Measurements from ENCODE around the gene RARB.

The RARB gene

GRCh38 chr3:25604107-25604805 lies 176.2 kb downstream of the RARB start:
- peak; percentile 55 for DNase-seq (ENCODE audit: low spot score)

- DNase-seq (ENCODE audit: low spot score), result no peak
Measured at GRCh38 chr3:25610167-25610566, 182.1 kb downstream of the RARB start.

GRCh38 chr3:25610779-25611178 lies 182.7 kb downstream of the RARB start:
- no peak for DNase-seq (ENCODE audit: low spot score)

- DNase-seq (ENCODE audit: low spot score), result no peak
Measured at GRCh38 chr3:25611193-25611592, 183.1 kb downstream of the RARB start.

GRCh38 chr3:25618028-25618427 lies 190.0 kb downstream of the RARB start:
- no peak for DNase-seq (ENCODE audit: low spot score)

- no peak for DNase-seq (ENCODE audit: low spot score)
Measured at GRCh38 chr3:25619382-25619781, 191.3 kb downstream of the RARB start.

- DNase-seq (ENCODE audit: low spot score), result no peak
Measured at GRCh38 chr3:25620493-25620892, 192.4 kb downstream of the RARB start.

- DNase-seq (ENCODE audit: low spot score), result no peak
Measured at GRCh38 chr3:25621087-25621486, 193.0 kb downstream of the RARB start.

- no peak for DNase-seq (ENCODE audit: low spot score)
Measured at GRCh38 chr3:25631989-25632388, 203.9 kb downstream of the RARB start.

- DNase-seq (ENCODE audit: low spot score), result no peak
Measured at GRCh38 chr3:25633919-25634318, 205.9 kb downstream of the RARB start.

GRCh38 chr3:25635038-25635437 lies 207.0 kb downstream of the RARB start:
- no peak for DNase-seq (ENCODE audit: low spot score)

All from hepatic stellate cell (primary cell).